Measurements from ENCODE around the gene C1orf116.

GRCh38 chr1:207006083-207006482 is 26.5 kb downstream of the C1orf116 start:
- TF ChIP-seq SIN3A (IDR thresholded peaks at IDR 0.05; ENCODE audit: borderline replicate concordance, insufficient read depth, low read length) (no peak), POLR2AphosphoS5 (IDR thresholded peaks at IDR 0.05; ENCODE audit: low read depth, low read length) (no peak)

All from PFSK-1 (cell line).